Activated CD4-positive, alpha-beta T cell treated with anti-CD3 and anti-CD28 coated beads, Interleukin-2, amount 50 U/mL, for 1 hour (primary cell): ENCODE data around the gene SH3BP1.
"Not testable (repeated sequence)": the region's sequence is repeated elsewhere in the genome, so short reads cannot be mapped to it uniquely, and the experiment has no call there.

Experiments
- DNase-seq: peaks from one replicate; pipeline ENCODE4 v3.0.0-alpha.2; 2020

SH3BP1 gene

DNA sequence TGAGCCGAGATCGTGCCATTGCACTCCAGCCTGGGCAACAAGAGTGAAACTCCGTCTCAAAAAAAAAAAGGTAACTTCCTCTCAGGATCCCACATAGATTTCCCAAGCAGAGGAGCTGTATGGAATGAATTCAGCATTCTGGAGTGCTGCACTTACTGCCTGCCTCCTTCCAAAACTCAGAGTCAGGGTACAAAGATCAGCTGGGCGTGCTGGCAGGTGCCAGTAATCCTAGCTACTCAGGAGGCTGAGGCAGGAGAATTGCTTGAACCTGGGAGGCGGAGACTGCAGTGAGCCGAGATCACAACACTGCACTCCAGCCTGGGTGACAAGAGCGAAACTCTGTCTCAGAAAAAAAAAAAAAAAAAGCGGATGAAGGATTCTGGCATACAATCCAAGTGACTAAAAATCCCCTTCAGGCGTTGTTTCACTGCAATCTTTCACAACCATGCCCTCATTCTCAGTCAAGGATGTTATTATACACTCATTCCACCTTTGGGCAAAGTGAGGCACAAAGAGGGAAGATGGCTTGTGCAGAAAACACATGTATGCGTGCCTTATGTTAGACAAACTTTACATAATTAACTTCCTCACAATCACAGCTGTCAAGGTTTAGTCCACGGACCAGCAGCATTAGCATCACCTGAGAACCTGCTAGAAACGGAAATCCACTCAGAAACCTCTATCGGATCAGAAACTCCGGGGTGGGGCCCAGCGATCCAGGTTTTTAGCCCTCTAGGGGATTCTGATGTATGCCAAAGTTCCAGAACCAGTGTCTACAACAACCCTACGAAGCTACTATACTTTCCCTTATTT lies 45.5 kb downstream of the SH3BP1 start:
- no peak for DNase-seq

DNA sequence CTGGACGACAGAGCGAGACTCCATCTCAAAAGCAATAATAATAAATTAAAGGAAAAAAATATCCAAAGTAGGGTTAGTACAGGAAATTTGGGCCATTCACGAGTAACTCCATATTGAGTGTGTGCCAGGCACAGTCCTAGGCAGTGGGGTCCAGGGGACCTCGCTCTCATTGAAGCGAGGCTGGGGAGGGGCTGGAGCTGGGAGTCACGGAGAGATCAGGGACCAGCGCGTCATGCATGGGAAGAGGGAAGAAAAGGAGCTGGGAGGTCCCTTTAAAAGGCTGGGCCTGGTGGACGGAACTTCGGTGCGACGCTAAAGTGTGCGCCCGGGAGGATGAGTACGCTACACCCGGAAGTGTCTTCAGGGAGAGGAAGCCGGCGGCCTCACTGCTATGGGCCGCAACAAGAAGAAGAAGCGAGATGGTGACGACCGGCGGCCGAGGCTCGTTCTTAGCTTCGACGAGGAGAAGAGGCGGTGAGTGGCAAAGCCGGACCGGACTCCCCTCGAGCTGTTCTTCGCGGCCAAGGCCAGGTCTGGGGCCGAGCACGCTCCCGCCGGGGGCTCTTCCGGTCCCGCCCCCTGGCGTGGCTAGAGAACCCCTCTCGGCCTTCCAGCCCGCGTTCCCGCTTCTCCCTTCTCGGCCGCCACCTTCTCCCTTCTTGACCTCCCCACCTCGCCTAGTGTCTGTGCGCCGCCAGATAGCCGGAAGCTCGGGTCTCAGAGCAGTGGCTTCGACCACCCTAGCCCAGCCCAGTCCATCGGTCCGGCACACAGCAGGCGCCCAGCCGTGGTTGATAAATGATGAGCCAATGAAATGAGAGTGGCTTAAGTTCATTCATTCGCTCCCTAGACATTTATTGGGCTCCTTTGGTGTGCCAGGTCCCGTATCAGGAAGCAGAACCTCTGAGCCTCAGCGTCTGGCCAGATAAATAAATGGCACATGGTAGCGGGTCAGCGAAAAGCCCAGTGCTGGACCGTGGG lies 46.8 kb downstream of the SH3BP1 start, which contains the start of gene NOL12:
TSS of gene NOL12 (plus strand) at position 342 of the 981 bp plus-strand sequence. CDS start at position 392, 50 bp downstream.
- DNase-seq = peak; percentile 68

DNA sequence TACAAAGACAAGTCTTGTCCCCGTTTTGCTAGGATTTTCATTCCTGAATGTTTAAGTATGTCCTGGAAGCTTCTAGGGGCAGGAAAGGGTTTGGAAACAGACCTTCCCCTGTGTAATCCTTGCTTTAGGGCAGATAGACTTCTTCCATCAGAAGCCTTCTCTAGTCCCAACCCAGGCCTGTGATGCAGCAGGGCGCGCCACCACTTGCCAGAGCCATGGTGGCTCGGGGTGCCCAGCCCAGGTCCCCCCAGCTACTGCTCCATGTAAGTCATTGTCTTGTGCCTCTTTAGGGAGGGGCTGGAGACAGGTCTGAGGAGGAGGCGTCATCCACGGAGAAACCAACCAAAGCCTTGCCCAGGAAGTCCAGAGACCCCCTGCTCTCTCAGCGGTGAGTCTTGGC lies 50.9 kb downstream of the SH3BP1 start:
- no peak for DNase-seq

DNA sequence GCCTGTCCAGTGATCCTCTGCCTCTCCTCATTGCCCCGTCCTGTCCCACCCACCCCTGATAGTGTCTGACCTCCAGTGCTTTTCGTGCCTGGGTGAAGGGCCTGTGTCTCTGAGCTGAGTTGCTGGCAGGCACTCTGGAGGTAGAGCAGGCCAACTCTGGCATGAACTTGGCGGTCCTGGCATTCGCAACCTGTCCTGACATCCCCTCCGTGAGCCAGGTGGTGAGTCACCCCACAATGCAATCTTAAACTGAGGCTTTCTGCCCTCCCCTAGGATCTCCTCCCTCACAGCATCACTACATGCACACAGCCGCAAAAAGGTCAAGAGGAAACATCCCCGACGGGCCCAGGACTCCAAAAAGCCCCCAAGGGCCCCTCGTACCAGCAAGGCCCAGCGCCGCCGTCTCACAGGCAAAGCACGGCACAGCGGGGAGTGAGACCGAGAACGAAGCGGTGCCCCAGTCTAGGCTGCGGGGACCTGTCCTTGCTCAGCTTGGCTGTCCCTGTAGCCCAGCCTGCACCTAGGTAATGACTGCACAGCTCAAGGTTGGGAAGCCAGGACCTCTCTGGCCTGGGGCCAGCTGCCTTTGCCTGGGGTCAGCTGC lies 51.5 kb downstream of the SH3BP1 start:
- no peak for DNase-seq

DNA sequence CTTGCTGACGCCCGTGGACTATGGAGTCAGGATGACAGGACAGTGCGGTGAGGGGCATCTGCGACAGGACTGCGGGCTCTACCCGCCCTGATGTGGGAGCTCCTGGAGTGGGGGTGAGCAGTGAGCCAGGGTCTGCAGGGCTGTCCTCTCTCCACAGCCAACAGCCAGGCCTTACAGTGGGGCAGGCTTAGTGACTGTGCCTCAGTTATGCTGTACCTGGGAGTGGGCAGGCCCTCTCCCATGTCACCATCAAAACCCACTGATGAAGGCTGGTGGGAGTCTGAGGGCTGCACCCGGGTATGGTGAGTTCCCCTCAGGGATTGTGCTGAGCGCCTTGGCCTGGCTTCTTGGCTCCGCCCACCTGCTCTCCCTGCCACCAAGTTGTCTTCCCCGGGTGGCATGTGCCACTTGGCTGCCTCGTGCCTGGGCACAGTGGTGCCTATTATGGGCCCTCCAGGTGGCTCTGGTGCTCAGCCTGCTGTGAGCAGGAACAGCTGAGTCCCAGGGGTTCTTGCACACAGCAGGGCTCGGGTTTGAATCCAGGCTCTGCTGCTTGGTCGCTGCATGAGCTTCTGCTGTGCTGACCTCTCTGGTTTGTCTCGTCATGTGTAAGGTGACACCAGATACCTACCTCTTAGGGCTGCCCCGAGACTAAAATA lies 53.3 kb downstream of the SH3BP1 start:
- DNase-seq = no peak

DNA sequence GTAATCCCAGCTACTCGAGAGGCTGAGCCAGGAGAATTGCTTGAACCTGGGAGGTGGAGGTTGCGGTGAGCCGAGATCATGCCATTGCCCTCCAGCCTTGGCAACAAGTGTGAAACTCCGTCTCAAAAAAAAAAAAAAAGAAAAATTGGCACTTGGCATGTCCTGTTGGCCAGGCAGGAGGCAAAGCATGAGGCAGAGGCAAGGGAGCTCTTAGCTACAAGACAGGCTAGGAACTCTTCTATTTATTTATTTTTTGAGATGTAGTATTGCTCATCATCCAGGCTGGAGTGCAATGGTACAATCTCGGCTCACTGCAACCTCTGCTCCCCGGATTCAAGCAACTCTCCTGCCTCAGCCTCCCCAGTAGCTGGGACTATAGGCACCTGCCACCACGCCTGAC lies 54.7 kb downstream of the SH3BP1 start:
- DNase-seq = not testable (repeated sequence)

DNA sequence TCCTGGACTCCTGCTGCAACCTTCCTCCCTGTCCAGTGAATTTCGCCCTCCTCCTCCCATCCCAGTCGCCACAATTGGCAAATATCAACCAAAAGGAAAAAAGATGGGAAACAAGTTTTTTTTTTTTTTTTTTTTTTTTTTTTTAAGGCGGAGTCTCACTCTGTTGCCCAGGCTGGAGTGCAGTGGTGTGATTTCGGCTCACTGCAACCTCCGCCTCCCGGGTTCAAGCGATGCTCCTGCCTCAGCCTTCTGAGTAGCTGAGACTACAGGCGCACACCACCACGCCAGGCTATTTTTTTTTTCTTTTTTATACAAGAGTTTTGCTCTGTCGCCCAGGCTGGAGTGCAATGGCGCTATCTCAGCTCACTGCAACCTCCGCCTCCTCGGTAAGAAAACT lies 56.8 kb downstream of the SH3BP1 start:
- DNase-seq = not testable (repeated sequence)

DNA sequence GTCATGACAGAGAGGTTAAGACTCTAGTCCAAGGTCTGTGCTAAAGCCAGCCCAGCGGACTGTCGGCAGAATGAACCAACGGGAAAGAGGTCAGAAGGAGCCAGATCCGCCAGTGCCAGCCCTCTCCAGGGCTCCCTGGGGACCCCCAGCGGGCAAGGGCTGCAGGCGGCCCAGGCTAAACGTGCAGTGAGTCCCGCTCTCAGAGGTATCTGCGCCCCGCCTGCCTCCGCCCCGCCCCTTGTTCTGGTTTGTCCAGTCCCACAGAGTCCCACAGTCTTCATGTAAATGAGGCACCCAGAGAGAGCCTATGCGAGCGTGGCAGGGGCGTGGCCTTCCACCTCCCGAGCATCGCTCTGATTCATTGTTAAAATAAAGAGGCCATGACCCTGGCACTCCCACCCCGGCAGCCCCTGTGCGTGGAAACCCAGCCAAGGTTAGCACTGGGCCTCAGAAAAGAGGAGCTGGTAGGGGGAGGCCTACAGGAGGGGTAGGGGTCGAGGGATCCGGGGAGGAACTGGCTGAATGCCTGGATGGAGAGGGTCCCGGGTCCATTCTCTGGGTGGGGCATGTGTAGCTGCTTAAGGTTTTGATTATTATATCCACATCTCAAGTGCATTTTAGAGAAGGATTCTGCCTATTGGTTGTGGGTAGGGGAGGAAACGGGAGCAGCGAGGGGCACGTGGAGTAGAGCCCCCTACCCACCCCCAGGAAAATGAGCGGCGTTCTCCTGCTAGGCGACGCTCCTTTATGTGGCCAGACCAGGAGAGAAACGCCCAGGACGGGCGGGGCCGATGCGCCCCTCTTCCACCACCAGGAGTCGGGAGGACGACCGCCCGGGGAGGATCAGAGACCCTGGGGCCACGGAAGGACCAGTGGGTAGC lies 57.4 kb downstream of the SH3BP1 start, which contains the start of gene TRIOBP:
TSS of gene TRIOBP (plus strand) at position 392 of the 881 bp plus-strand sequence. CDS start 4,318 bp downstream, outside the sequence.
- peak; percentile 87 for DNase-seq

DNA sequence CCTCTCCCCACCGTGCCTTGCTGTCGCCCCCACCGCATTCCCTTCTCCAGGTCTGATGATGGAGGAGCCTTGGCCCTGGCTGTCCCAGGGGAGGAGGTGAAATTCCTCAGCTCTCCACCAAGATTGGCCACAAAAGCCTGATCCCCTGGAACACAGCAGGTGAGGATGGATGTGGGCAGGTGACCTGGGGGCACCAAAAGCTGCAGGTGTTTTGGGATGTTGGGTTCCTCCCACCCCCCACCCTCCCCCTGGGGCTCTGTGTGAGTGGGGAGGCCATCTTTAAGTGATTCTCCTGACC lies 58.0 kb downstream of the SH3BP1 start:
- no peak for DNase-seq

DNA sequence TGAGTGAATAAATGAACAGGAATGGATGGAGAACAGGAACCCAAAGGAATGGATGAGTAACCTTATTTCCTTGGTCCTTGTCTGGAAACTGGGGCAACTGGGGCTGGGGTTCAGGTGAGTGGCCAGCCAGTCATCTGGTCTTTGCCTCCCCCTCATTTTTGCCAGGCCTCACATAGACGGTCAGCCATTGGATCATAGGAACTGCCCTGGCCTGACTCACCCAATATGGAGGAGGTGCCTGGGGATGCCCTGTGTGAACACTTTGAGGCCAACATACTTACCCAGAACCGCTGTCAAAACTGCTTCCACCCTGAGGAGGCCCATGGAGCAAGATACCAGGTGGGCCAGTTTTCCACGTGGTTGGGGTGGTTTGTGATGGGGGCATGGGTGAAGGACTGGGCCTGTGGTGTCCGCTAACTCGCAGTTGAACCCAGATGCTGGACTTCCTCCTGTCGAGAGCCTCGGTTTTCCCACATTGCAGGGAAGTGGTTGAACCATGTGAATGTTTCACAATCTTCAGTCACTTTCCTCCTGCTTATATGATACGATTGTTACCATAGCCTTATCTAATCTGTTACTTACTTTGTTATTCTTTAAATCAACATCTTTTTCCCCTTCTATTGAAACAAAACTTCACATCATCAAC lies 61.8 kb downstream of the SH3BP1 start:
- no peak for DNase-seq

DNA sequence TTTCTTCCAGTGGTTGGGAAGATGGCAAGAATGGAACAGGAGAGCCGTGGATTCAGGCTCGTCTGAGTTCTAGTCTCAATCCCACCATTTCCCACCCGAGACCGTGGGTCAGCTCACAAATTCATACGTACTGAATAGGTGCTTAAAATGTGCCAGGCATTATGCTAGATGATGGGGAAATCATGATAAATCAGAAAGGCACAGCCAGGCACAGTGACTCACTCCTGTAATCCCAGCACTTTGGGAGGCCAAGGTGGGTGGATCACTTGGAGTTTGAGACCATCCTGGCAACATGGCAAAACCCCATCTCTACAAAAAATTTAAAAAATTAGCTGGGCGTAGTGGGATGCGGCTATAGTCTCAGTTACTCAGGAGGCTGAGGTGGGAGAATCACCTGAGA lies 64.4 kb downstream of the SH3BP1 start:
- DNase-seq = no peak

DNA sequence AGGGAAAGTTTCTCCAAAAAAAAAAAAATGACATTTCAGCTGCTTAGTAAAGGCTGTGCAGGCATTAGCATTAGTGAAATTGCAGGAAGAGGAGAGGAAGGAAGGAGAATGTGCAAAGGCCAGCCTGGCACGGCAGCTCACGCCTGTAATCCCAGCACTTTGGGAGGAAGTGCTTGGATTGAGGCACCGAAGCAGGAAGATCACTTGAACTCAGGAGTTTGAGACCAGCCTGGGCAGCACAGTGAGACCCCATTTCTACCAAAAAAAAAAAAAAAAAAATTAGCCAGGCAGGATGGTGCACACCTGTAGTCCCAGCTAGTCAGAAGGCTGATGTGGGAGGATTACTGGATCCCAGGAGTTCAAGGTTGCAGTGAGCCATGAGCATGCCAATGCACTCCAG lies 65.2 kb downstream of the SH3BP1 start:
- DNase-seq = no peak

DNA sequence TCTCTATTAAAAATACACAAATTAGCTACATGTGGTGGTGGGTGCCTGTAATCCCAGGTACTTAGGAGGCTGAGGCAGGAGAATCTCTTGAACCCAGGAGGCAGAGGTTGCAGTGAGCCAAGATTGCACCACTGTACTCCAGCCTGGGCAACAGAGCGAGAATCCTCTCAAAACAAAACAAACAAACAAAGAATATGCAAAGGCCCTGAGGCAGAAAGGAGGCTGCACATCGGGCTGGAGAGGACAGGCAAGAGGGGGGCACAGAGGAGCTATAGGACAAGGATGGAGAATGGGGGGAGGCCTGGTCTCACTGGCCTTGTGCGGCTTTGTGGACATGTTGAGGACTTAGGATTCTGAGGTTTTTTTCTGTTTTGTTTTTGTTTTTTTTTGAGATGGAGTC lies 65.7 kb downstream of the SH3BP1 start:
- no peak for DNase-seq
